ENCODE measurements around the gene CNPPD1.
A peak's percentile ranks its signal among the peaks of the same experiment; 100 is the strongest.

Gene CNPPD1

GRCh38 chr2:219177552-219178376 lies 1.0 kb upstream of the CNPPD1 start, which contains the start of gene RETREG2:
Gene RETREG2 (plus strand): TSS chr2:219178275. CDS start chr2:219178353, 78 bp downstream.
- H3K4me3 Mint-ChIP-seq: peak within 1 kb of the TSS; percentile 92
- H3K4me1 Mint-ChIP-seq (ENCODE audit: low read depth): peaks cover 68% of the 10 kb centered on the region
- H3K27me3 Mint-ChIP-seq: no peaks in the 10 kb centered on the region
- peaks cover 81% of the 10 kb centered on the region for H3K36me3 Mint-ChIP-seq (ENCODE audit: low read depth)
- peak; percentile 89 for DNase-seq
- peak within 1 kb of the TSS; percentile 99 for H3K27ac Mint-ChIP-seq
- H3K9me3 Mint-ChIP-seq: no peaks in the 10 kb centered on the region

GRCh38 chr2:219175928-219176817 lies 552 bp downstream of the CNPPD1 start:
- Mint-ChIP-seq H3K36me3 (ENCODE audit: low read depth) (peaks cover 81% of the 10 kb centered on the region), H3K4me1 (ENCODE audit: low read depth) (peaks cover 63% of the 10 kb centered on the region), H3K9me3 (no peaks in the 10 kb centered on the region), H3K27ac (peak overlapping the region; percentile 99), H3K4me3 (peak overlapping the region; percentile 92), H3K27me3 (no peaks in the 10 kb centered on the region)
- no peak for DNase-seq

- no peak for DNase-seq
- H3K27ac Mint-ChIP-seq: peak overlapping the region; percentile 99
- no peaks in the 10 kb centered on the region for H3K27me3 Mint-ChIP-seq
- H3K9me3 Mint-ChIP-seq: no peaks in the 10 kb centered on the region
- H3K4me3 Mint-ChIP-seq: peak overlapping the region; percentile 92
- H3K4me1 Mint-ChIP-seq (ENCODE audit: low read depth): peaks cover 61% of the 10 kb centered on the region
- H3K36me3 Mint-ChIP-seq (ENCODE audit: low read depth): peaks cover 76% of the 10 kb centered on the region
Observed at GRCh38 chr2:219175486-219175885, 1.2 kb downstream of the CNPPD1 start.

GRCh38 chr2:219174801-219175200 lies 1.9 kb downstream of the CNPPD1 start:
- no peaks in the 10 kb centered on the region for H3K27me3 Mint-ChIP-seq
- H3K4me1 Mint-ChIP-seq (ENCODE audit: low read depth): peaks cover 60% of the 10 kb centered on the region
- H3K9me3 Mint-ChIP-seq: no peaks in the 10 kb centered on the region
- peaks cover 72% of the 10 kb centered on the region for H3K36me3 Mint-ChIP-seq (ENCODE audit: low read depth)
- H3K4me3 Mint-ChIP-seq: peak overlapping the region; percentile 92
- H3K27ac Mint-ChIP-seq: peak overlapping the region; percentile 73
- DNase-seq: no peak

- Mint-ChIP-seq H3K4me1 (ENCODE audit: low read depth) (peaks cover 58% of the 10 kb centered on the region), H3K4me3 (peak overlapping the region; percentile 15), H3K27ac (peak overlapping the region; percentile 73), H3K36me3 (ENCODE audit: low read depth) (peaks cover 68% of the 10 kb centered on the region), H3K27me3 (no peaks in the 10 kb centered on the region), H3K9me3 (no peaks in the 10 kb centered on the region)
- no peak for DNase-seq
Observed at GRCh38 chr2:219174146-219174545, 2.6 kb downstream of the CNPPD1 start.

- peak overlapping the region; percentile 4 for H3K27ac Mint-ChIP-seq
- no peak for DNase-seq
- no peaks in the 10 kb centered on the region for H3K9me3 Mint-ChIP-seq
- peaks cover 62% of the 10 kb centered on the region for H3K36me3 Mint-ChIP-seq (ENCODE audit: low read depth)
- peaks cover 52% of the 10 kb centered on the region for H3K4me1 Mint-ChIP-seq (ENCODE audit: low read depth)
- no peak overlapping the region for H3K4me3 Mint-ChIP-seq
- no peaks in the 10 kb centered on the region for H3K27me3 Mint-ChIP-seq
Observed at GRCh38 chr2:219173176-219173575, 3.5 kb downstream of the CNPPD1 start.

GRCh38 chr2:219172231-219173154 lies 4.2 kb downstream of the CNPPD1 start:
- Mint-ChIP-seq H3K36me3 (ENCODE audit: low read depth) (peaks cover 58% of the 10 kb centered on the region), H3K9me3 (no peaks in the 10 kb centered on the region), H3K4me3 (no peak overlapping the region), H3K4me1 (ENCODE audit: low read depth) (peaks cover 50% of the 10 kb centered on the region), H3K27me3 (no peaks in the 10 kb centered on the region), H3K27ac (peak overlapping the region; percentile 47)
- no peak for DNase-seq

GRCh38 chr2:219171231-219171651 lies 5.5 kb downstream of the CNPPD1 start:
- no peak overlapping the region for H3K4me3 Mint-ChIP-seq
- peaks cover 45% of the 10 kb centered on the region for H3K4me1 Mint-ChIP-seq (ENCODE audit: low read depth)
- H3K36me3 Mint-ChIP-seq (ENCODE audit: low read depth): peaks cover 55% of the 10 kb centered on the region
- peak; percentile 48 for DNase-seq
- peak overlapping the region; percentile 57 for H3K27ac Mint-ChIP-seq
- H3K27me3 Mint-ChIP-seq: no peaks in the 10 kb centered on the region
- H3K9me3 Mint-ChIP-seq: no peaks in the 10 kb centered on the region

GRCh38 chr2:219169930-219170654 lies 6.6 kb downstream of the CNPPD1 start, which contains the start of gene SLC23A3:
Gene SLC23A3 (minus strand): TSS chr2:219170029. CDS start chr2:219169984, 45 bp downstream.
- Mint-ChIP-seq H3K36me3 (ENCODE audit: low read depth) (peaks cover 48% of the 10 kb centered on the region), H3K4me3 (no peak within 1 kb of the TSS), H3K9me3 (no peaks in the 10 kb centered on the region), H3K27me3 (no peaks in the 10 kb centered on the region), H3K4me1 (ENCODE audit: low read depth) (peaks cover 35% of the 10 kb centered on the region), H3K27ac (peak within 1 kb of the TSS; percentile 59)
- no peak for DNase-seq

- H3K36me3 Mint-ChIP-seq (ENCODE audit: low read depth): peaks cover 38% of the 10 kb centered on the region
- peaks cover 23% of the 10 kb centered on the region for H3K4me1 Mint-ChIP-seq (ENCODE audit: low read depth)
- H3K4me3 Mint-ChIP-seq: no peak overlapping the region
- DNase-seq: no peak
- H3K27me3 Mint-ChIP-seq: no peaks in the 10 kb centered on the region
- no peak overlapping the region for H3K27ac Mint-ChIP-seq
- H3K9me3 Mint-ChIP-seq: no peaks in the 10 kb centered on the region
Observed at GRCh38 chr2:219168932-219169331, 7.8 kb downstream of the CNPPD1 start.

GRCh38 chr2:219168526-219168925 lies 8.2 kb downstream of the CNPPD1 start:
- DNase-seq: no peak

GRCh38 chr2:219167997-219168396 lies 8.7 kb downstream of the CNPPD1 start:
- Mint-ChIP-seq H3K27ac (no peak overlapping the region), H3K4me1 (ENCODE audit: low read depth) (peaks cover 22% of the 10 kb centered on the region), H3K9me3 (no peaks in the 10 kb centered on the region), H3K27me3 (no peaks in the 10 kb centered on the region), H3K36me3 (ENCODE audit: low read depth) (peaks cover 32% of the 10 kb centered on the region), H3K4me3 (no peak overlapping the region)
- DNase-seq: no peak

More at GRCh38 chr2:219168526-219168925, 8.2 kb downstream of the CNPPD1 start:
- peaks cover 36% of the 10 kb centered on the region for H3K36me3 Mint-ChIP-seq (ENCODE audit: low read depth)
- no peak overlapping the region for H3K4me3 Mint-ChIP-seq
- no peaks in the 10 kb centered on the region for H3K27me3 Mint-ChIP-seq
- no peaks in the 10 kb centered on the region for H3K9me3 Mint-ChIP-seq
- H3K4me1 Mint-ChIP-seq (ENCODE audit: low read depth): peaks cover 22% of the 10 kb centered on the region
- no peak overlapping the region for H3K27ac Mint-ChIP-seq
